Activated CD4-positive, alpha-beta T cell treated with anti-CD3 and anti-CD28 coated beads for 1 hour (primary cell): ENCODE data around the gene EME2.

ENCODE experiments used
- DNase-seq: peaks from one replicate; pipeline ENCODE4 v3.0.0-alpha.2; 2020

The EME2 gene

DNA sequence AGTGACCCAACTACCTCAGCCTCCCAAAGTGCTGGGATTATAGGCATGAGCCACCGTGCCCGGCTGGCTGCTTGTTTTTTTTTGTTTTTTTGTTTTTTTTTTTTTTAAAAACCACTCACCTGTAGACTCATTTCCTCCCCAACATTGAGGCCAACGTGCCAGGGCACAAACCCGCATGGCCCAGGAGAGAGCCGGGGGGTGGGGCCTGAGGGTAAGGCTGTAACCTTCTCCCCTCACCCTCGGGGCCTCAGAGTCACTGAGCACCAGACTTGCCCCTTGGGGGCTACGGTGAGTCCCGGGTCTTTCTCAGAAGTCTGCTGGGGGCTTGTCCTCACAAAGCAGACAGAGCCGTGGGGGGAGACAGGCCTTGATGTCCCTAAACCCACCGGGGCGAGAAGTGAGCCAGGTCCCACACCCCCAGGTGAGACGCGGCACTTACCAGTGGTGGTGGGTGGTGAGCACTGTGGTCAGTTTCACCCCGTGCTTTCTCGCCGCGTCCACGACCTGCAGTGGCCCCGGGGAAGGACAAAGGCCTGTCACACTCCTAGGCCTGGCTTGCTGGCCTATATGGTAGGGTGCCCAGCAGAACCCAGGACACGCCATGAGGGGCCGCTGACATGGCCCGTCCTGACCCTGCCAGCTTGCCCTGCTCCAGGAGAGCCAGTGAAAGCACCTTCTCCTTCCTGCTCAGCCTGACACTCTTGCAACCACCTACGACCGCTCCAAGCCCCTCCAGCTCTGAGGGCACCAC, 49.4 kb downstream of the EME2 start:
- DNase-seq, result no peak

GRCh38 chr16:1822801-1823200, 50.2 kb downstream of the EME2 start:
- no peak for DNase-seq

DNA sequence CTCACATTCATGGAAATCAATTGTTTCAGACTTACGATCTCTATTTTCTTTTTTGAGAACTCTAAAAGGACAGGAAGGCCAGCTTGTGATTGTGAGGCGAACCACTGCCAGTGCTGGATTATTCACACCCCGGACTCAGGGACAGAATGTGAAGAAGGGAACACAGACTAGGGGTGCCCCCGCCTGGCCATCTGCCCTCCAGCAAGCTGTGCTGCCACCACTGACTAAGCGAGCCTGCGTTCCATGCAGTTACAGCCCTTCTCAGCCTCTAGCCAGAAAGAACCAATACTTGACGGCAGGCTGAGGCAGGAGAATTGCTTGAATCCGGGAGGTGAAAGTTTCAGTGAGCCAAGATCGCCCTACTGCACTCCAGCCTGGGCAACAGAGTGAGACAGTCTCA, 51.2 kb downstream of the EME2 start:
- no peak for DNase-seq

GRCh38 chr16:1825381-1825863, 52.8 kb downstream of the EME2 start:
- no peak for DNase-seq
